NB4 (cell line): Measurements from ENCODE around the gene ANKRD6.

Experiments used
- DNase-seq: peaks from one replicate; pipeline ENCODE4 v3.0.0; 2010; ENCODE audit warnings: low read depth
- H3K4me3 ChIP-seq: one replicate; pipeline ENCODE4 v1.5.1; 2011; ENCODE audit warnings: mild to moderate bottlenecking, low read depth, low read length, moderate library complexity
- CTCF ChIP-seq: IDR thresholded peaks from one replicate; pipeline ENCODE4 v1.5.1; 2012; ENCODE audit warnings: low read depth, low read length
- MAX ChIP-seq: IDR thresholded peaks from 2 replicates; pipeline ENCODE4 v1.6.1; 2011; ENCODE audit warnings: low read depth, low read length
- MYC ChIP-seq: IDR thresholded peaks from 2 replicates; pipeline ENCODE4 v1.6.1; 2011; ENCODE audit warnings: low read depth, low read length
- POLR2A ChIP-seq: IDR thresholded peaks from 2 replicates; pipeline ENCODE4 v1.6.1; 2011; ENCODE audit warnings: mild to moderate bottlenecking; ENCODE audit not compliant: insufficient read length; ENCODE audit errors: extremely low read depth

Gene ANKRD6

GRCh38 chr6:89554106-89554505, 121.2 kb downstream of the ANKRD6 start:
- TF ChIP-seq MAX (no peak), MYC (no peak), CTCF (no peak), POLR2A (no peak)
- no peak for DNase-seq

GRCh38 chr6:89555031-89555430, 122.1 kb downstream of the ANKRD6 start:
- DNase-seq: no peak
- H3K4me3 ChIP-seq: no peak overlapping the region
- no peak for TF ChIP-seq POLR2A
- TF ChIP-seq MAX: no peak
- TF ChIP-seq CTCF: no peak
- TF ChIP-seq MYC: no peak

More at GRCh38 chr6:89554106-89554505, 121.2 kb downstream of the ANKRD6 start:
- H3K4me3 ChIP-seq: no peak overlapping the region

- no peak for TF ChIP-seq MAX
- no peak for TF ChIP-seq CTCF
- TF ChIP-seq POLR2A: no peak
- TF ChIP-seq MYC: no peak
- no peak overlapping the region for H3K4me3 ChIP-seq
- no peak for DNase-seq
Measured at GRCh38 chr6:89555806-89556205, 122.9 kb downstream of the ANKRD6 start.

GRCh38 chr6:89559487-89559886, 126.5 kb downstream of the ANKRD6 start:
- no peak for DNase-seq
- no peak overlapping the region for H3K4me3 ChIP-seq
- TF ChIP-seq CTCF (no peak), POLR2A (no peak), MAX (no peak), MYC (no peak)

GRCh38 chr6:89562093-89562973, 129.4 kb downstream of the ANKRD6 start:
- TF ChIP-seq MAX (no peak), MYC (no peak), CTCF (no peak), POLR2A (no peak)
- H3K4me3 ChIP-seq: no peak overlapping the region
- no peak for DNase-seq

- H3K4me3 ChIP-seq: no peak overlapping the region
- DNase-seq: no peak
- TF ChIP-seq POLR2A (no peak), CTCF (no peak), MYC (no peak), MAX (no peak)
Measured at GRCh38 chr6:89563866-89564265, 130.9 kb downstream of the ANKRD6 start.
